GM13976 (cell line): ENCODE data around the gene NEK10.

Experiments used
- DNase-seq: peaks from one replicate; pipeline ENCODE4 v3.0.0; 2012; ENCODE audit warnings: low spot score
- CTCF ChIP-seq: IDR thresholded peaks from 2 replicates; pipeline ENCODE4 v1.5.1; 2012; ENCODE audit warnings: borderline replicate concordance, mild to moderate bottlenecking; ENCODE audit not compliant: insufficient read depth; ENCODE audit errors: extremely low read depth, missing control alignments, control extremely low read depth
- in situ Hi-C: fragments of 300-500 bp; cut with MboI; formaldehyde crosslinking; loops from one replicate; pipeline ENCODE4 v1.12.0; 2022; ENCODE audit warnings: low sequenced_read_pairs, mixed read lengths, inconsistent platforms; ENCODE audit not compliant: unreplicated experiment

The NEK10 gene

GRCh38 chr3:27221264-27221932, 147.8 kb downstream of the NEK10 start:
- in situ Hi-C loops, result no loop called here
- TF ChIP-seq CTCF, result no peak
- no peak for DNase-seq

- no peak for TF ChIP-seq CTCF
- no peak for DNase-seq
- in situ Hi-C loops, result no loop called here
Measured at GRCh38 chr3:27220166-27220565, 149.0 kb downstream of the NEK10 start.

- in situ Hi-C loops, result no loop called here
- TF ChIP-seq CTCF, result no peak
- no peak for DNase-seq
Measured at GRCh38 chr3:27219127-27219845, 149.9 kb downstream of the NEK10 start.

- no peak for TF ChIP-seq CTCF
- in situ Hi-C loops, result no loop called here
- no peak for DNase-seq
Measured at GRCh38 chr3:27216955-27217552, 152.1 kb downstream of the NEK10 start.

- TF ChIP-seq CTCF, result no peak
- in situ Hi-C loops, result no loop called here
- no peak for DNase-seq
Measured at GRCh38 chr3:27216295-27216855, 152.8 kb downstream of the NEK10 start.

- DNase-seq, result no peak
- TF ChIP-seq CTCF, result no peak
- in situ Hi-C loops, result no loop called here
Measured at GRCh38 chr3:27213450-27213849, 155.7 kb downstream of the NEK10 start.
